Nucleus accumbens (tissue), 56 donors: ENCODE data around the gene SLC44A3.
A peak's percentile ranks its signal among the peaks of the same experiment; 100 is the strongest.

Source experiments
- DNase-seq, 56 donors: peaks; one replicate each; lab custom pipeline; 2025; lab: John Stamatoyannopoulos, UW

SLC44A3 gene, protein sequence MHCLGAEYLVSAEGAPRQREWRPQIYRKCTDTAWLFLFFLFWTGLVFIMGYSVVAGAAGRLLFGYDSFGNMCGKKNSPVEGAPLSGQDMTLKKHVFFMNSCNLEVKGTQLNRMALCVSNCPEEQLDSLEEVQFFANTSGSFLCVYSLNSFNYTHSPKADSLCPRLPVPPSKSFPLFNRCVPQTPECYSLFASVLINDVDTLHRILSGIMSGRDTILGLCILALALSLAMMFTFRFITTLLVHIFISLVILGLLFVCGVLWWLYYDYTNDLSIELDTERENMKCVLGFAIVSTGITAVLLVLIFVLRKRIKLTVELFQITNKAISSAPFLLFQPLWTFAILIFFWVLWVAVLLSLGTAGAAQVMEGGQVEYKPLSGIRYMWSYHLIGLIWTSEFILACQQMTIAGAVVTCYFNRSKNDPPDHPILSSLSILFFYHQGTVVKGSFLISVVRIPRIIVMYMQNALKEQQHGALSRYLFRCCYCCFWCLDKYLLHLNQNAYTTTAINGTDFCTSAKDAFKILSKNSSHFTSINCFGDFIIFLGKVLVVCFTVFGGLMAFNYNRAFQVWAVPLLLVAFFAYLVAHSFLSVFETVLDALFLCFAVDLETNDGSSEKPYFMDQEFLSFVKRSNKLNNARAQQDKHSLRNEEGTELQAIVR

DNA sequence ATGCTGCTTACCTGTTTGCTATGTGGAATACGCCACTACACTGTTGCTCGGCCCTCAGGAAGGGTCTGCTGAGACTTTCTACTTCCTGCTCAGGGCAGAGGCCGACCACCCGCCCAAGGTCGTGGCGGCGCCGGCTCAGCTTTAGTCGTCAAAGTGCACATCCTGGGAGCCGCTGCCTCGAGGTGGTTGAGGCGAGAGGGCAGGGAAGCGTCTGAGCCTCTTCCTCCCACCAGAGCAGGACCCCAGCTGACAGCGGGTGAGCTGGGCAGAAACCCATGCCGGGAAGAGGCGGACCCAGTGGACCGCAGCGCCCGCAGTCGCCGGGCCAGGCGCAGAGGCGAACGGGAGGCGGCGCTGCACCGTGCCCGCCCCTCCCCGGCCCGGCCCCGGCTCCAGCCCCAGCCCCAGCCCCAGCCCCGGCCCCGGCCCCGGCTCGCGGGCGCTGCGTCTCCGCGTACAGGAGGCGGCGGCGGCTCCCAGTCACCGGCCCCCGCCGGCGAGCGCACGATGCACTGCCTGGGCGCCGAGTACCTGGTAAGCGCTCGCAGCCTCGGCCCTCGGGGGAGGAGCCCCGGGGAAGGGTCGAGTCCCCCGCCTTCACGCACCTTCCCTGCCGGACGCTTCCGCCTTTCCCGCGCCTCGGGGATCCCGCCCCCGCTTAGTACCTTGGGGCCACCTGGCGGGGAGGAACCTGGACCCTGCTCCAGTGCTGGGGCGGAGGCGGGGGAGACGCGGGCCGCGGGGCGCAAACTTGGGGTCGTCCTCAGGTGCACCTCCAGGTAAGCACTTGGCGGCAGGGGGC lies at the start of gene SLC44A3:
Gene SLC44A3 (plus strand): TSS at position 413 of the 802 bp plus-strand sequence. CDS start 95 bp downstream, at position 508.
- peak in 24 of 56 donors; percentile 5 to 64 (median 18) for DNase-seq

GRCh38 chr1:94772230-94772641 lies 47.9 kb upstream of the SLC44A3 start:
- peak in 1 of 56 donors; percentile 12 for DNase-seq

DNA sequence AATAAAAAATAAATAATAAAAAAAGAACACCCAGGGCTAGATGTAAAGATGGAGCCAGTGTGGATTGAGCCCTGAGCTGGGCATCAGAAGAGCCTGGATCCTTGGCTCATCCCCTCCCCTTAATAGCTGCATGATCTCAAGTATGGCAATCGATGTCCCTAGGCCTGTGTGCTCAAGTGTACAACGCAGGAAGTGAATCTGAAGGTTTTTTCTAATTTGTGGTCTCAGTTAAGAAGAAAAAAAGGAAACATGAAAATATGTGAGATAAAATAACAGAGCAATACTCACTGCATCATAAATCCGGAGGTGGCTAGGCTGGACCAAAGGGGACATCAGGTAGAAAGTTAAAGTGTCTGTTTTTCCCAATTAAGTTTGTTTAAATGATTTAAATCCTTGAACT lies 47.3 kb upstream of the SLC44A3 start:
- no peak for DNase-seq

- DNase-seq: no peak
Observed at GRCh38 chr1:94773296-94773809, 46.8 kb upstream of the SLC44A3 start.

- DNase-seq: no peak
Observed at GRCh38 chr1:94773931-94774422, 46.2 kb upstream of the SLC44A3 start.

- no peak for DNase-seq
Observed at GRCh38 chr1:94776474-94776873, 43.7 kb upstream of the SLC44A3 start.

DNA sequence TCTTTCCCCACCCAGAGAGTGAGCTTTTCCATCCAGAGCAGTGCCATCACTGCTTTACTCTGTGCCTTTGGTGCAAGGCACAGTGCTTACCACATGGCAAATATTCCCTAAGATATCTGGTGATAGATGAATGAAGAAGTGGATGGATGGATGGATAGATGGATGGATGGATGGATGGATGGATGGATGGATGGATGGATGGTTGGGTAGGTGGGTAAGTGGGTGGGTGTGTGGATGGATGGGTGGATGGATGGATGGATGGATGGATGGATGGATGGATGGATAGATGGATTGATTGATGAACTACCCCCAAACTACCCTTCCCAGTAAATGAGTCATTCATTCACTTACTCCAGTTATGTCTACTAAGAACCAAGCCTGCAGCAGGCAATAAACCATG lies 42.9 kb upstream of the SLC44A3 start:
- DNase-seq: no peak

DNA sequence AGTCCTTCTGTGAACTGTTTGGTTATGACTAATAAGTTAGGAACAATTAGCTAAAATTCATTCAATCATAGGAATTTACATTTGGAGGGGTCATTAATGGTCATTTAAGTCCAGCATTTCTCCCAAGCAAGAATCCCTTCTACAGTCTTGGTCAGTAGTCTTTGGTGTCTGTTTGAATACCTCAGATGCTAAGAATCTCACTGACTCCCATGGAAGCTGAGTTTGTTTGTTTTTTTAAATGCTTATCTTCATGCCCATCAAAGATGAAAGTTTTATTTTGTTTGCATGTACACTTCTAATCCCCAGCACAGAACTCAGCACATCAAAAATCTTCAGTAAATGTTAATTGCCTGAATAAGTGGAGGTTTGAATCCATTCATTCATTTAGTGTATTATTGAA lies 41.3 kb upstream of the SLC44A3 start:
- no peak for DNase-seq

GRCh38 chr1:94783342-94784189 lies 36.6 kb upstream of the SLC44A3 start:
- DNase-seq: peak in 34 of 56 donors; percentile 6 to 63 (median 32)

DNA sequence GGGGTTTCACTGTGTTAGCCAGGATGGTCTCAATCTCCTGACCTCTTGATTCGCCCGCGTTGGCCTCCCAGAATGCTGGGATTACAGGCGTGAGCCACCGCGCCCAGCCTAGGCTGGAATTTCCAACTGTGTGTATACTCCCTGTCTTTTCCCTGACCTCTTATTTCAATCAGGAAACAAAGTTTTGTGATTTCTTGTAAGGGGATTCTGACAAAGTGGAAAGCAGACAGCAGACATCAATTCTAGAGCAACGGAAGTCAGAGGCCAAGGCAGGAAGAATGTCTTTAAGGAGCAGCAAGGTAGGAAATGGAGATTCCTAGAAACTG lies 36.0 kb upstream of the SLC44A3 start:
- no peak for DNase-seq

DNA sequence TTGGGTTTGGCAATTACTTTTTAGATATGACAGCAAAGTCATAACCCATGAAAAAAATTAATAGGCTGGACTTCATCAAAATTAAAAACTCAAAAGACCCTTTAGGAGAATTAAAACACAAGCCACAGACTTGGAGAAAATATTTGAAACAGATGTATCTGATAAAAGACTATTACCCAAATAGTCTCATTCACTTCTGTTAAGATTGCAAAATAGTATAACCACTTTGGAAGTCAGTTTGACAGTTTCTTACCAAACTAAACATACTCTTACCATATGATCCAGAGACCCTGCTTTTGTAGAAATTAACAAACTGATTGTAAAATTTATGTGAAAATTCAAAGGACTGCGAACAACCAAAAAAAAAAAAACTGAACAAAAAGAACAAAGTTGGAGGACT lies 32.5 kb upstream of the SLC44A3 start:
- DNase-seq: no peak

DNA sequence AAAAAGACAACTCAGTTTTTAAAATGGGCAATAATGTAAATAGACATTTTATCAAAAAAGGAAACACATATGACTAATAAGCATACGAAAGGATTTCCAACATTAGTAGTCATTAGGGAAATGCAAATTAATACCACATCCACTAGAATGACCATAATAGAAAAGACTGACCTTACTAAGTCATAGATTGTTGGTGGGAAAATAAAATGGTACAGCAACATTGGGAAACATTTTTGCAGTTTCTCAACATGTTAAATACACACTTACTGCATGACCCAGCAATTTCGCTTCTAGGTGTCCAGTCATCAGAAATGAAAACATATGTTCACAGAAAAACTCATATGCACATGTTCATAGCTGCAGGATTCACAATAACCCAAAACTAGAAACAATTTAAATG lies 29.9 kb upstream of the SLC44A3 start:
- no peak for DNase-seq

- no peak for DNase-seq
Observed at GRCh38 chr1:94790670-94791069, 29.5 kb upstream of the SLC44A3 start.

DNA sequence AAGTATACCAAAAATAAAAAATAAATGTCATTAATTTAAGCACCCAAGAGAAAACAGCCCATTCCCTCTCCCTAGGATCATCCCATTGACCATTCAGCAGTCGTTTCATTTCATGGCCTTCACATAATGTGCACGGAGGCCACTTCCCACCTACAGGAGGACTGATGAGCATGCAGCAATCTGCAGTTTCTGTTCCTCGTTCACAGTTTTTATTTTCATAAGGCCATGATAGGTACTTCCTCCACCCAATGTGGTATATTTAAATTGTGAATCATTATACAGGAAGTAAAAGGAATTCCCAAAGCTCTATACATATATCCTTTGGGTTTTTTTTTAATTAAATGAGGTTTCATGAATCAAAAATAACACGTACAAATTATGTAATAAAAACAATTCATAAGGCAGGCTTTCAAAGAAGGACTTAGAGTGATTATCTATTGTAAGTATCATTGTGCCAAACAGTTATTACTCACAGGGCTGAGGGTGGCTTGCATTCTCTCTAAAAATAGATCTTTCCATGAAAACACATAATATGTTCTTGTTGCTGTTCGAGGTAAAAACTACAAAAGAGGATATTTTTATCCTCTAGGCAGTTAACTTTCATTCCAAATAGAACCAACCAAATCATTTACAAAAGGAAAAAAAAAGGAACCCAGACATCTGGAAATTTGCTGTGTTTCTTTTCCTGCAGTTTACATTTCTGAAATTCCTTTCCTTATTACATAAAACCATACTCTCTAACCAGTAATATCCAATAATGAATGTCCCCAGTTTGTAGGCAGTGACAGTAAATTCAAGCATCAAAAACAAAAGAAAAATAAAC lies 27.5 kb upstream of the SLC44A3 start:
- no peak for DNase-seq

GRCh38 chr1:94793296-94793656 lies 26.9 kb upstream of the SLC44A3 start:
- DNase-seq: no peak

DNA sequence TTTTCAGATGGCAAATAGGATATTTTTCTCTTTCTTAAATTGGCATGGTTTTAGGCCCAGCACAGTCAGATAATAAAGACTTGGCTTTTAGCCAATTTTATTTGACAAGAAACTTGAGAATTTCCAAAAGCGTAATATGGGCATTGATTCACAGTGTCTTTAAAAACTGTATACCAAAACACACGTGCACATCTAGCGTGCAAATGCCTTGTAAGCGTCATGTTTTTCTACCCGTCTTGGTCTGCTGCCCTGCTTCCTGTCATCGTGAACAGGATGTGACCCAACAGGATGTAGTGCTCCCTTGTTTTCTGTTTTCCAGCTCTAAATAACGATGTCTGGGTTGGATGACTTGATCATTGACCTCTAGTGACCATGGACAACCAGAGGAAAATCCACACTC lies 24.7 kb upstream of the SLC44A3 start:
- DNase-seq: no peak

DNA sequence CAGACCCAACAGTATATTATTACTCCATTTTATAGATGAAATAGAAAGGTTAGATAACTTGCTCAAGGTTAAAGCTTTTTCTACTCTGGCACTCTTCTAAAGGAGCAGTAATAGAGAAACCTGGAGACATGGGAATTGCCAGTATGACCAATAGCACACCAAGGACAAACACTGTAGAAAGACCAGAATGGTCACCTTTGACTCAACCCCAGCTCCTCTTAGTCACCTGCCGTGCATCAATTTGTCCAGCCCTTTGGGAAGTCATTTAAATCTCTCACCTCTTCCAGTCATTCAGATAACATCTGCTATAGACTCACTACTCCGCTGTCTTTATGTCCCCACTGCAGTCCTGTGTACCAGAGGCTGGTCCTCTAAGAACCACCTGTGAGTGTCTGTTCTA lies 23.9 kb upstream of the SLC44A3 start:
- DNase-seq: no peak

- no peak for DNase-seq
Observed at GRCh38 chr1:94797291-94797690, 22.9 kb upstream of the SLC44A3 start.

DNA sequence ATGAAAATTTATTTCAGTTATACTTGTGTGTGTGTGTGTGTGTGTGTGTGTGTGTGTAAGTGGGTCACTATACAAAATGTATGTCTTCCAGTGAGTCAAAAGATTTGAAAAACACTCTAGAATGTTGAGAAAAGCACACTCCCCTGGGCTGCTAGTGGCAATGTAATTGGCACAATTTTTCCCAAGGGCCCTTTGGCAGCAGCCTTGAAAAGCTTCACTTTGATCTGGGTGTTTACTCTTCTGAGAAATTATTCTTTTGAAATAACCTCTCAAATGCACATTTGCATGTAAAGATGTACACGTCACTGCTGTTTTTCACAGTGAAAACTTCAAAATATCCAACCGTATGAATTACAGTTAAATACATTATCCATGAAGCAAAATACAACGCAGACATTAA lies 22.1 kb upstream of the SLC44A3 start:
- DNase-seq: no peak
